Hematopoietic multipotent progenitor cell treated with erythropoietin and hydrocortisone succinate and interleukin-3 and kit ligand, for 15 days (in vitro differentiated cells): ENCODE results near the gene FREY1.

ENCODE experiments used
- DNase-seq: peaks from one replicate; pipeline ENCODE4 v3.0.0-alpha.2; 2015; ENCODE audit warnings: low spot score

Gene FREY1

DNA sequence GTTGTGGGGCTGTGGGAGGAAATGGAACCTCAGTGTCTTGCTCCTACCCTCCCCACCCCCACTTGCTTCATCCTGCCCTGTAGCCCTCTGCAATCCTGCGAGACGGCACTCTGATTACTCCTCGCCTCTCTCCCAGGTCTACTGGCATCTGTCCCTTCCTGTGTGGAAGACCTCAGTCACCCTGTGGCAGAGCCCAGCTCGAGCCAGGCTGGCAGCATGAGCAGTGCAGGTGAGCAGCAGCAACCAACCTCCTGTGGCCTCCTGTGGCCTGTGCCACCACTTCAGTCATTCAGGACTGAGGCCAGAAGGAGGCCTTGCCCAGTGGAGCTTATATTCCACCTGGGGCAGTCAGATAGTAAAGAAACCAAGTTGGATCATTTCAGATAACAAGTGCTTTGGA is 36.4 kb downstream of the FREY1 start:
- DNase-seq = no peak

DNA sequence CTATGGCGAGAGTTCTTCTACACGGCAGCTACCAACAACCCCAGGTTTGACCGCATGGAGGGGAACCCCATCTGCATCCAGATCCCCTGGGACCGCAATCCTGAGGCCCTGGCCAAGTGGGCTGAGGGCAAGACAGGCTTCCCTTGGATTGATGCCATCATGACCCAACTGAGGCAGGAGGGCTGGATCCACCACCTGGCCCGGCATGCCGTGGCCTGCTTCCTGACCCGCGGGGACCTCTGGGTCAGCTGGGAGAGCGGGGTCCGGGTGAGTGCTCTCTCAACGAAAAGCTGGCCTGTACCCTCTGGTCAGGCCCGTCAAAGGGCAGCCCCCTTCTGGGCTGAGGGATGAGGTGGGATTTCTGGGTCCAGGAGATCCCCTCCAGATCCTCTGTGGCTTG is 37.5 kb downstream of the FREY1 start:
- DNase-seq = no peak

DNA sequence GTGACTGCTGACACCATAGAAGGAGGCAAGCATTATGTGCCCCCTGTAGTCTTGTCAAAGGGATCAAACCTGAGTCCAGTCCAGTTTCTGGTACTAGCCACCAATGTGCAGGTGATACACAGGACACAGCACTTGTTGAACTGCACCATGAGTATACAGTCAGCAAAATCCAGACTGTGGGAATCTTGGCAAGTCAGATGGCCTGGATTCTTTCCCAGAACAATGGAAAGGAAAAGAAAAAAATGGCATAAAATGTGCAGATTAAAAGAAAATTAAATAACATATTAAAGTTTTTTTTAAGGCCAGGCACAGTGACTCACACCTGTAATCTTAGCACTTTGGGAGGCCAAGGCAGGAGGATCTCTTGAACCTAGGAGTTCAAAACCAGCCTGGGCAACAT is 43.0 kb downstream of the FREY1 start:
- no peak for DNase-seq

DNA sequence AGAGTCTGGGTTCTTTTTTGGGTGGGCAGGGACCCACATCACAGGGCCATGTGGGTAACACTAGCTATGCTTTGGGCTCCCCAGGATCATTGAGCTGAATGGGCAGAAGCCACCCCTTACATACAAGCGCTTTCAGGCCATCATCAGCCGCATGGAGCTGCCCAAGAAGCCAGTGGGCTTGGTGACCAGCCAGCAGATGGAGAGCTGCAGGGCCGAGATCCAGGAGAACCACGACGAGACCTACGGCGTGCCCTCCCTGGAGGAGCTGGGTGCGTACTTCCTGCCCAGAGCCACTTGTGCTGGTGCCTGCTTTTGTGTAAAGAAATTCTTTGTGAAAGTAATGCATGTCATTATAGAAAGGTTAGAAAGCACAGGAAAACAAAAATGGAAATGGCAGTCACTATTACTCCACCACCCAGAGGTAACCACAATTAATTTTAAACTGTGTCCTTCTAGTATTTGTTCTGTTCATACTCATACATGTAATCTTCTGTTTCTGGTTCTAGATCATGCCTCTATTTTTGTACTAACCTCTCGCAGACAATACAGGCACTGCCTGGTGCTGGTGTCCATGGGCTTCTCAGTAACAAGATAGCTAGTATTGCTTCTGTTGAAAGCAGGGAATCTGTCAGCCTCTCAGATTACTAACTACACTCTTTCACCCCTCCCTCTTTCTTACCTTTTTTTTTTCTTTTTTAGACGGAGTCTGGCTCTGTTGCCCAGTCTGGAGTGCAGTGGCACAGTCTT is 46.1 kb downstream of the FREY1 start:
- no peak for DNase-seq

DNA sequence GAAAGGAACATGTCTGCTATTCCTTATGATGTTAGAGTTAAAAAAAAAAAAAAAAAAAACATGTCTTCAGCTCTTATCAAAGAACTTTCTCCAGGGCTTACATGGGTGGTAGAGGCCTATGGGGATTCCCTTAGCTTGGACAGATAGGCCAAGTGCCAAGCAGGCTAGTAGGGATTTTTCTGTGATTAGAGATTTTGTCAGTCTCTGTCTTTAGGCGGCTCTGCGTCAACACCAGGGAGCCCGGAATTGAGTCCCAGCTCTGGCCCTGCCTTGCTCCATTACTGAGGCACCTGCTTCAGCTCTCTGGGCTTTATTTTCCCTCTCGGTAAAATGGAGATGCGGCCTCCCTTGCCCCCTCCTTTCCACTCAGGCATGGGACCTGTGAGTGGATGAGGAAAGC is 46.7 kb downstream of the FREY1 start:
- no peak for DNase-seq

DNA sequence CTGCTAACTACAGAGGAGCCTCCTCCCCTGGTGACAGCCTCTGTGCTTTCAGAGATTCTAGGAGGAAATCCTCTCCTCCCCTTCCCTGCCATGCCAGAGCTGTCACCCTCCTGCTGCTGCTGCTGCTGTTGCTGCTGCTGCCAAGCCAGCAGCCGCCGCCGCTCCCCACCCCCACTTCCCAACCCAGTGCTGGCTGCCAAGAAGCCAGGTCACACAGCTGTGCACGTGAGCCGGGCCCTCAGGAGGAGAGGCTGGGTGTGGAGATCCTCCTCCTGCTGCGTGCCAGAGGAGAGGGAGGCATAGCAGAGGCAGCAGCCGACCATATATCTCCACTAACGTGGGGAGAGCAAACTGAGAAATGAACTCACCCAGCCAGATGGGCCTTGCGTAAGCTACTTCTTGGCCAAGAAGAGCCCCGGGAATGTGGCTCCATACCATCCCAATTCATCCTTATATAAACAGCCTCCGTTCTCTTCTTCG is 47.4 kb downstream of the FREY1 start:
- no peak for DNase-seq

DNA sequence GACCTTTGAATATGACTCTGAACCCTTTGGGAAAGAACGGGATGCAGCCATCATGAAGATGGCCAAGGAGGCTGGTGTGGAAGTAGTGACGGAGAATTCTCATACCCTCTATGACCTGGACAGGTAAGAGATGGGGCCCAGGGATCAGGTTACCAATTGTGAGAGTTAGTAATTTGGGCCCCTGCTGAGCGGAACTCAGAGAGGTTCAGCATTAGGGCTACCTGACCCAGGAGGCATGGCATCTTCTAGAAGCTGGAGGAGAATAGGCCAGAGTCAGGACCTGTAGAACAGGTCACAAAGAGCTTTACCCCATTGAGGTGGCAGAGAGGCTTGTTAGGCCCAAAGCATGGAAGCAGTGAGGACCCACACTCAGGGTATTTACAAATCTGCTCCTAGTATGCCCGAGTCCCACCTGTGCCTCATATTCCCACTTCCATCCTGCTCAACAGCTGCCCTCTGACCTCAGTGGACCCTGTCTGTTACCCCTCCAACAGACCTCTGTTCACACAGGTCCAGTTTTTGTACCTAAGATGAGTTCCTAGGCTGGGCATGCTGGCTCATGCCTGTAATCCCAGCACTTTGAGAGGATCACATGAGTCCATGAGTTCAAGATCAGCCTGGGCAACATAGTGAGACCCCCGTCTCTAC is 48.2 kb downstream of the FREY1 start:
- no peak for DNase-seq

DNA sequence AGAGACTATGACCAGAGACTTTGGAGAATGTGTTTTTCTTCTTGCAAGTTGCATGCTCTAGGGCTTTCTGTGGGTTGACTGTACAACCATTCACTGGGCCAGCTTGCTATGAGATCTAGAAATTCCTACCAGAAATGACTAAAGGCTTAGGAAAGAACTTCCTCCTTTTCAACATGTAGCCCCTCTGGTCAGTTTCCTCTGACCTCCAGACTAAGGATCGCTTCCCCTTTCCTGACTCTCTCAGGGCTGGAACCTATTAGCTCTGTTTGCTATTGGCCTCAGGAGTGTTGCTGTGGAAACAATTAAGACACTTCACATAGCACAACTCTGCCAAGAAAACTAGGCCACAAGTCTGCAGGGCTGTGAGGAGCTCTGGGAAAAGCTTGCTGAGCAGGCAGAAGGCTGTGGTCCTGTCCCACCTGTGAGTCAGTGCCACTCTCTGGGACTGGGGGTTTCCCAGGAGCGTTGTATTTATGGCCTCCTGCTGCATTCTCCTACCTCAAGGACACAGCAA is 49.1 kb downstream of the FREY1 start:
- DNase-seq = no peak
